HEK293T (cell line): Measurements from ENCODE around the gene CUX1.

Experiments used
- BHLHE40 ChIP-seq: fragments of 450-650 bp; IDR thresholded peaks from 2 replicates; pipeline ENCODE4 v1.6.1; 2016; ENCODE audit warnings: mild to moderate bottlenecking, moderate library complexity, borderline replicate concordance
- CTBP1 ChIP-seq: fragments of 450-650 bp; IDR thresholded peaks from 2 replicates; pipeline ENCODE4 v1.6.1; 2016; ENCODE audit warnings: borderline replicate concordance
- ELF4 ChIP-seq: fragments of 450-650 bp; IDR thresholded peaks from 2 replicates; pipeline ENCODE4 v1.6.1; 2017; ENCODE audit warnings: antibody characterized with exemption
- FOXA1 ChIP-seq: fragments of 450-650 bp; IDR thresholded peaks from 2 replicates; pipeline ENCODE4 v1.6.1; 2016; ENCODE audit warnings: mild to moderate bottlenecking
- FOXK2 ChIP-seq: fragments of 450-650 bp; IDR thresholded peaks from 2 replicates; pipeline ENCODE4 v1.6.1; 2016; ENCODE audit warnings: mild to moderate bottlenecking
- LEF1 ChIP-seq: fragments of 450-650 bp; IDR thresholded peaks from 2 replicates; pipeline ENCODE4 v1.6.1; 2017; ENCODE audit warnings: mild to moderate bottlenecking, borderline replicate concordance
- NFRKB ChIP-seq: fragments of 450-650 bp; IDR thresholded peaks from 2 replicates; pipeline ENCODE4 v1.6.1; 2016; ENCODE audit warnings: mild to moderate bottlenecking, moderate library complexity
- SP1 ChIP-seq: fragments of 450-650 bp; IDR thresholded peaks from 2 replicates; pipeline ENCODE4 v1.6.1; 2017
- ZNF384 ChIP-seq: fragments of 450-650 bp; IDR thresholded peaks from 2 replicates; pipeline ENCODE4 v1.6.1; 2016

- TF ChIP-seq CTBP1 (no peak), SP1 (no peak), LEF1 (no peak), FOXK2 (no peak), ELF4 (no peak), FOXA1 (no peak), NFRKB (no peak), BHLHE40 (no peak), ZNF384 (no peak)
These were observed 157.0 kb downstream of the CUX1 start for GRCh38 chr7:101974393-101974792.
